LNCAP (cell line): ENCODE data around the gene CYP4Z1.
A peak's percentile ranks its signal among the peaks of the same experiment; 100 is the strongest.

Experiments
- TF ChIP-seq, protein P1 (sequence below): fragments of 450-650 bp; IDR thresholded peaks from 2 replicates; pipeline ENCODE4 v1.5.1; 2017; ENCODE audit warnings: mild to moderate bottlenecking

CYP4Z1 gene

DNA sequence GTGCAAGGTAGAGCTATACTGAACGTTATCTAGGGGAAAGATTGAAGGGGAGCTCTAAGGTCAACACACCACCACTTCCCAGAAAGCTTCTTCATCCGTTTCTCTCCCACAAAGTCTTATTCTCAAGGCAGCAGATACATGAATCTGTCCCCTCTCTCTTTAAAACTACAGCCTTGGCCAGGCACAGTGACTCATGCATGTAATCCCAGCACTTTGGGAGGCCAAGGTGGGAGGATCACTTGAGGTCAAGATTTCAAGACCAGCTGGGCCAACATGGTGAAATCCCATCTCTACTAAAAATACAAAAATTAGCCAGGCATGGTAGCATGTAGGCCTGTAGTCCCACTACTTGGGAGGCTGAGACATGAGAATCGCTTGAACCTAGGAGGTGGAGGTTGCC is 35.4 kb upstream of the CYP4Z1 start:
- TF ChIP-seq, protein P1, sequence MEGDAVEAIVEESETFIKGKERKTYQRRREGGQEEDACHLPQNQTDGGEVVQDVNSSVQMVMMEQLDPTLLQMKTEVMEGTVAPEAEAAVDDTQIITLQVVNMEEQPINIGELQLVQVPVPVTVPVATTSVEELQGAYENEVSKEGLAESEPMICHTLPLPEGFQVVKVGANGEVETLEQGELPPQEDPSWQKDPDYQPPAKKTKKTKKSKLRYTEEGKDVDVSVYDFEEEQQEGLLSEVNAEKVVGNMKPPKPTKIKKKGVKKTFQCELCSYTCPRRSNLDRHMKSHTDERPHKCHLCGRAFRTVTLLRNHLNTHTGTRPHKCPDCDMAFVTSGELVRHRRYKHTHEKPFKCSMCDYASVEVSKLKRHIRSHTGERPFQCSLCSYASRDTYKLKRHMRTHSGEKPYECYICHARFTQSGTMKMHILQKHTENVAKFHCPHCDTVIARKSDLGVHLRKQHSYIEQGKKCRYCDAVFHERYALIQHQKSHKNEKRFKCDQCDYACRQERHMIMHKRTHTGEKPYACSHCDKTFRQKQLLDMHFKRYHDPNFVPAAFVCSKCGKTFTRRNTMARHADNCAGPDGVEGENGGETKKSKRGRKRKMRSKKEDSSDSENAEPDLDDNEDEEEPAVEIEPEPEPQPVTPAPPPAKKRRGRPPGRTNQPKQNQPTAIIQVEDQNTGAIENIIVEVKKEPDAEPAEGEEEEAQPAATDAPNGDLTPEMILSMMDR, result no peak

DNA sequence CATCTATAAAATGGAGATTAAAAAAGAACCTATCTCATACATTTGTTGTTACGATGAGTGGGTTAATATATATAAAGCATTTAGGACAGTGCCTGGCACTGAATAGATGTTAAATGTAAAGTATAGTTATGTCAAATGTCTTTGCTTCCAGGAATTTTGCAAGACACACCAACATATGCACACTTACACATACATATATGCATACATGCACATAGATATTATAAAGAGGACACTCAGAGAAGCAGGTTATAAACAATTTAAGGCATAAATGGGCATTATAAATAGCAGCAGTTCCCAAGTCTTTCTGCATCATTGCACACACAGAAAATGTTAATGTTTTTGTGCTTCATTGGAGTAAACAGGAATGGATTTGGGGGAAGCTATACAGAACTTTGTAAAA is 30.3 kb upstream of the CYP4Z1 start:
- TF ChIP-seq, protein P1, result no peak

DNA sequence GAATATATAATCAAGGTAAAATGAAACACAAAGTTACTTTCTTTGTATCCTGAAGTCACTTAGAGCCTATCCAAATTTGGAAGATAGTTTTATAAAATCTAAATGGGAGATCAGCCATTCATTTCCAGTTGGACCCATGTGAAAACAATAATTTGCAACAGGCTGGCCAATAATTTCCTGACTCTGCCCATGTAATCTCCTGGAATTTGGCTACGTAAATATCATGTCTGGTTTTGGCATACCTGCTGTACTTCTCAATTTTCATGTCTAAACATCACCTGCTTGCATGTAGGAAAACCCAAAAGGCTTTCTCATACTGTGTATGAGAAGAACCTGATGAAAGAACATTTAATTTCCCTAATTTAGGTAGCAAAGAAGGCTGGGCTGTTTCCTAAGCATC is 7.7 kb upstream of the CYP4Z1 start:
- TF ChIP-seq, protein P1, result no peak

DNA sequence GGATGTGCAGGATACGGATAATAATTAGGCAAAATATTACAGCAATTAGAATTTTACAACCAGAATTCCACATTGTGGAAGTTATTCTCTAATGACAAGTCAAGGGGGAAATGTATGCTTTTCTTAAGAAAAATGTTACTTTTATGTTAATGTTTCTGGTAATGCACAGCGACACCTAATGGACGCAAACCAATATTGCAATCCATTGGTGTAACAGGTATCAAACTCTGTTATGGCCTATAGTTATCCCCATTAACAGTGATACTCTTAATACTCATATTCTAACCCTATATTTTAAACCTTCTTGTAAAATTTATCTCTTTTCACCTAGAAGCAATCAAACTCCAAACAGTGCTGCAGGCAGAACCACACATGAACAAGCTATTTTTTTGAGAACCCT is 22.3 kb downstream of the CYP4Z1 start:
- TF ChIP-seq, protein P1, result peak; percentile 66

DNA sequence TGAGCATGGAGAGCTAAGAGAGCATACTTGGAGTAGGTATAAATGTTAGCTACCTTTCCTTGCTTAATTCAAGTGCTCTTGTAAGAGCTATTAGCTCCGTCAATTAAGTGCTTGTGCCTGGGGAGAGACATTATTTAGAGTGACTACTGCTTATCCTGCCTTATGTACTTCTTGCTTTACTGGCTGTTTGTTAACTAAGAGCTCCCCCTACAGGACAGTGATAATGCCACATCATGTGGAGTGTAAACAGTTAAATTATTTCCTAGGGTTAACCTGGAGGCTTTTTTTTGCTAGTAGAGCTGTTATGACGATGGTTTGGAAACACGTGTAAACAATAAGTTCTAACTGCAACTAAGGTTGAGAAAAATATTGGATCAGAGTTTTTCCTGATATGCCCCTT is 24.4 kb downstream of the CYP4Z1 start:
- TF ChIP-seq, protein P1, result peak; percentile 57; the same call in 1 of the 2 replicates

DNA sequence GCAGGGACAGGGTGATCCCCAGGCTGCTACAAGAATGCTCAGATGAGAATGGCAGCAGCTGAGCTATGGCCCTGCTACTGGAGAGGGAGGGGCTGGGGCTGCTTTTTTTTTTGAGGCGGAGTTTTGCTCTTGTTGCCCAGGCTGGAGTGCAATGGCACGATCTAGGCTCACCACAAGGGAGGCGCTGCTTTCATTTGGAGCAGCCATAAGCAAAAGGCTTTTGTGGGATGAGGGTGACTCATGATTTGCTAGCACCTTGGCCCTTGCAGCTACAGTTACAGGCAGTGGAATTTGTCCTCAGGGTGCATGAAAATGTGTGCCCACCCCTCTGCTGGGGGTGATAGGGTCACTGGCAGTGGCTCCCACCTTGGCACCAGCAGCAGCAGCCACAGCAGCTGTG is 37.8 kb downstream of the CYP4Z1 start:
- TF ChIP-seq, protein P1, result no peak

DNA sequence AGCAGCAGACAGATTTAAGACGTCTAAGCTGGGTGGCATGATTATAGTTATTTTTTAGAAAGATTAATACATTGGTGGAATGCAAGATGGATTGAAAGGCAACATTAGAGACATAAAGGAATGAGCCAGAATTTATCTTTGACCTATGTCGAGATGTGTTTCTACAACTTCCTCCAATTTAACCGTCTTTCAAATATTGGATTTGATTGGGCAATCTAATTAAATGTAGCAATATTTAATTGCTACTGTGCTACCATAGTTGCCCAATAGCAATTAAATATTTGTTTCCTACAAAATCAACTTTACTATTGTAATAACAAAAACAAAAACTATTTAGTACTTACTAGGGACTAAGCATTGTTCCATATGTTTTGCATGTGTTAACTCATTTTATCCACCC is 39.8 kb downstream of the CYP4Z1 start:
- TF ChIP-seq, protein P1, result no peak

DNA sequence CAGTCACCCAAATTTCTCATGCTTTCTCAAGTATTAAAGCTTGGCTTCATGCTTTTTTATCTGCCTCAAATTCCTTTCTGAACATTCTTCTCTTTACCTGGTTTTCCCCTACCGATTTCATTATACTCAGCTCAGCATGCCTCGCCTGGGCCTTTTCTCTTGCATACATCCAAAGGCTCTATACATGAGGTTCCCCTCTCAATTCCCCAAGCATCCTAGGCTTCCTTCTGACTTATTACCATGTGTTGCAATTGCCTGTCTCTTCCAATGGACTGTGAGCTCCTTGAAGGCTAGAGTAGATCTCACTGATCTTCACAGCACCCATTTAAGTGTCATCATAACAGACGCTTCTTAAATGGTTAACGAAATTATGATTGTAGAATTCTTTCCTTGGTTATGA is 46.1 kb downstream of the CYP4Z1 start:
- TF ChIP-seq, protein P1, result no peak
